NT2/D1 (cell line): ENCODE results near the gene SGCB.

ENCODE experiments used
- SUZ12 ChIP-seq: IDR thresholded peaks from 2 replicates; pipeline ENCODE4 v1.6.1; 2011; ENCODE audit not compliant: insufficient read length, insufficient read depth; ENCODE audit errors: extremely low read depth
- ZNF274 ChIP-seq: IDR thresholded peaks from 2 replicates; pipeline ENCODE4 v1.6.1; 2011; ENCODE audit warnings: mild to moderate bottlenecking, low read depth, low read length

DNA sequence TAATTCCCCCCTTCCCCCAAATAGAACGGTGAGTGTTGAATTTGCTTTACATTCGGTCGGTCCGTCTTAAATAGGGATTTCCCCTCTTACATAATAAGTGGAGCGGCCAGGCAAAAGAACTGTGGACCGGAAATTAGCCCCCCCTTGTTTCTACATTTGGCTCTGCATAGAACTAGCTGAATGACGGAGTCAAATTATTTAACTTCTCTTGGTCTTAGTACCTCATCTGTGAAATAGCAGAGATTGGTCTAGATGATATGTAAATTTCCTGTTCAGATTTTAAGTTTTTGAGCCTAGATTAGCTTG lies 14.3 kb upstream of the SGCB start:
- TF ChIP-seq ZNF274 (no peak), SUZ12 (no peak)
